GM12878 (cell line): ENCODE data around the gene RSRC1. TPM values are rescaled to one million over a fixed set of nuclear protein-coding genes. Genes with fewer than 3 reads are reported as not detected.

Source experiments
- ATAC-seq: fragments of 200-7000 bp; cut with Tn5 transposase; 3 replicates; pipeline ENCODE4 v1.9.1; 2020; ENCODE audit warnings: mild to moderate bottlenecking, moderate library complexity
- BruUV-seq: library from RNA; stranded (reverse); fragments of 400-500 nt; replicated peaks from 2 replicates; lab custom pipeline; 2021; lab: Mats Ljungman, UMichigan
- CTCF ChIA-PET: fragments of 300-600 bp; sonication (Branson Sonifier 250); formaldehyde crosslinking; extraction: SDS; loops from one replicate; lab custom pipeline; 2021; ENCODE audit warnings: inconsistent platforms; lab: Yijun Ruan, JAX
- POLR2A ChIA-PET: fragments of 350-600 bp; formaldehyde crosslinking; extraction: SDS; loops from one replicate; lab custom pipeline; 2021; ENCODE audit warnings: inconsistent platforms; lab: Charles Lee
- RAD21 ChIA-PET: fragments of 300-600 bp; sonication (Branson Sonifier 250); formaldehyde crosslinking; loops from one replicate; lab custom pipeline; 2023; ENCODE audit warnings: antibody characterized with exemption; ENCODE audit not compliant: unreplicated experiment; lab: Charles Lee
- SMC1A ChIA-PET: fragments of 300-600 bp; sonication (Branson Sonifier 250); formaldehyde crosslinking; loops from one replicate; lab custom pipeline; 2023; ENCODE audit not compliant: unreplicated experiment, uncharacterized antibody; lab: Charles Lee
- DNase-seq: peaks from one replicate; pipeline ENCODE4 v3.0.0-alpha.2; 2011; ENCODE audit warnings: low read depth, low spot score
- FAIRE-seq: peaks from 3 replicates; lab custom pipeline; 2011; peaks lifted over from hg19 to GRCh38; lab: Jason Lieb, UNC
- H2AFZ ChIP-seq: 2 replicates; pipeline ENCODE4 v1.6.0; 2011; ENCODE audit warnings: low read depth, low read length, control low read depth; ENCODE audit not compliant: control insufficient read depth
- H3K27ac ChIP-seq: 2 replicates; pipeline ENCODE4 v1.5.1; 2011; ENCODE audit warnings: control low read depth; ENCODE audit not compliant: control insufficient read depth, insufficient read depth
- H3K27me3 ChIP-seq, 2 experiments: replicated peaks in 1 of 2; 2 replicates each; pipeline versions ENCODE4 v1.6.0 to v1.6.1; 2011; ENCODE audit warnings: low read length in 1 of 2; ENCODE audit not compliant: control insufficient read depth in 2 of 2, insufficient read depth in 2 of 2
- H3K36me3 ChIP-seq, 2 experiments: 2 replicates each; pipeline ENCODE4 v1.5.1; 2011; ENCODE audit warnings: low read length in 1 of 2; ENCODE audit not compliant: control insufficient read depth in 2 of 2, insufficient read depth in 2 of 2
- H3K4me1 ChIP-seq: 2 replicates; pipeline ENCODE4 v1.6.1; 2011; ENCODE audit warnings: mild to moderate bottlenecking, low read length, moderate library complexity, mixed read lengths; ENCODE audit not compliant: control insufficient read depth, insufficient read depth
- H3K4me2 ChIP-seq: 2 replicates; pipeline ENCODE4 v1.6.0; 2011; ENCODE audit warnings: control low read depth; ENCODE audit not compliant: control insufficient read depth, insufficient read depth
- H3K4me3 ChIP-seq: fragments of 200-600 bp; sonication (generic); 2 replicates; pipeline ENCODE4 v1.5.1; 2016
- H3K79me2 ChIP-seq: 2 replicates; pipeline ENCODE4 v1.6.0; 2011; ENCODE audit warnings: low read length; ENCODE audit not compliant: control insufficient read depth, insufficient read depth
- H3K9ac ChIP-seq: 2 replicates; pipeline ENCODE4 v1.8.0; 2011; ENCODE audit warnings: low read length, control low read depth, mixed read lengths; ENCODE audit not compliant: control insufficient read depth, insufficient read depth
- H3K9me3 ChIP-seq: replicated peaks from 3 replicates; pipeline ENCODE4 v1.5.1; 2011; ENCODE audit warnings: mild to moderate bottlenecking, low read length; ENCODE audit not compliant: control insufficient read depth, insufficient read depth
- H4K20me1 ChIP-seq: 2 replicates; pipeline ENCODE4 v1.6.0; 2011; ENCODE audit not compliant: control insufficient read depth, insufficient read depth
- BRCA1 ChIP-seq: IDR thresholded peaks from 2 replicates; pipeline ENCODE4 v1.6.1; 2011; ENCODE audit warnings: low read depth, low read length, improper control_type of control experiment
- CHD1 ChIP-seq: IDR thresholded peaks from 2 replicates; pipeline ENCODE4 v1.6.1; 2012; ENCODE audit warnings: low read depth, low read length, improper control_type of control experiment
- GATAD2B ChIP-seq: fragments of 450-650 bp; conservative IDR thresholded peaks from 2 replicates; pipeline ENCODE4 v1.6.1; 2017; ENCODE audit warnings: low read depth, mild to moderate bottlenecking, moderate library complexity
- JUND ChIP-seq: IDR thresholded peaks from 2 replicates; pipeline ENCODE4 v1.6.1; 2012; ENCODE audit warnings: low read depth, mild to moderate bottlenecking, low read length, improper control_type of control experiment, moderate library complexity
- KLF5 ChIP-seq: fragments of 450-650 bp; IDR thresholded peaks from 2 replicates; pipeline ENCODE4 v1.6.1; 2014; ENCODE audit warnings: mild to moderate bottlenecking; ENCODE audit not compliant: partially characterized antibody
- NFIC ChIP-seq: IDR thresholded peaks from 2 replicates; pipeline ENCODE4 v1.6.1; 2012; ENCODE audit warnings: low read depth, mild to moderate bottlenecking, inconsistent platforms, low read length, moderate library complexity
- NR2C2 ChIP-seq: IDR thresholded peaks from 2 replicates; pipeline ENCODE4 v1.6.1; 2011; ENCODE audit warnings: borderline replicate concordance, low read depth; ENCODE audit not compliant: control insufficient read depth, insufficient read length
- PML ChIP-seq: IDR thresholded peaks from 2 replicates; pipeline ENCODE4 v1.6.1; 2012; ENCODE audit warnings: low read length, inconsistent platforms
- RUNX3 ChIP-seq: IDR thresholded peaks from 2 replicates; pipeline ENCODE4 v1.6.1; 2012; ENCODE audit warnings: low read length, inconsistent platforms
- ZNF274 ChIP-seq: IDR thresholded peaks from one replicate; pipeline ENCODE4 v1.8.0; 2011; ENCODE audit not compliant: insufficient read length, insufficient read depth
- ZZZ3 ChIP-seq: IDR thresholded peaks from 2 replicates; pipeline ENCODE4 v1.6.1; 2011; ENCODE audit warnings: low read depth; ENCODE audit not compliant: control insufficient read depth, insufficient read length
- WGBS: methylation state at CpG from one replicate; pipeline ENCODE4 v1.1.6; 2016; ENCODE audit warnings: low lambda C conversion rate; ENCODE audit not compliant: insufficient replicate concordance, insufficient coverage; ENCODE audit errors: missing lambda C conversion rate; 5-methylcytosine and 5-hydroxymethylcytosine counted together
- in situ Hi-C: fragments of 300-500 bp; cut with MboI; formaldehyde crosslinking; loops from 9 replicates; pipeline ENCODE4 v1.14.3; 2018; ENCODE audit warnings: mixed read lengths
- intact Hi-C: fragments of 100-400 bp; cut with micrococcal nuclease; formaldehyde crosslinking; loops from one replicate; pipeline ENCODE4 v1.14.2; 2022; ENCODE audit not compliant: unreplicated experiment
- polyA plus RNA-seq, 11 experiments: library from polyadenylated mRNA; depleted of rRNA in 4 of 11; unstranded in 6 of 11; stranded (reverse) in 5 of 11; fragments of >200 nt; fragmentation: Nextera tagmentation in 4 of 11; fragmentation: Illumina TruSeq in 1 of 11; extraction: Ambion mirVana in 4 of 11; extraction: Trizol in 1 of 11; gene quantifications; 1 replicate in 1 of 11; 2 replicates in 10 of 11; pipeline versions ENCODE4 v1.2.1 to v1.2.3, GENCODE V29; 2011 to 2016; ENCODE audit warnings: inconsistent platforms in 2 of 11, missing spikeins in 2 of 11, low read depth in 1 of 11
- total RNA-seq, 4 experiments: library from RNA; depleted of rRNA in 3 of 4; stranded (reverse); fragments of >200 nt in 3 of 4; fragmentation: Illumina TruSeq in 1 of 4; extraction: Trizol in 1 of 4; gene quantifications; 2 replicates each; pipeline versions ENCODE4 v1.2.1 to v1.2.3, GENCODE V29; 2013 to 2021
- TF ChIP-seq, protein P1 (sequence below): fragments of 450-650 bp; IDR thresholded peaks from 2 replicates; pipeline ENCODE4 v1.6.1; 2018; ENCODE audit warnings: mild to moderate bottlenecking, low read depth, moderate library complexity; ENCODE audit not compliant: partially characterized antibody
- TF ChIP-seq, protein P2 (sequence below): fragments of 450-650 bp; IDR thresholded peaks from 2 replicates; pipeline ENCODE4 v1.6.1; 2016; ENCODE audit warnings: mild to moderate bottlenecking, moderate library complexity, borderline replicate concordance

RSRC1 gene
- total and polyA plus RNA-seq, 10 of the 15 experiments (the other 5 are each of a cell fraction or from before 2014, with no cell fraction given) = 16.4 to 85.9 (median 42.0) TPM

DNA sequence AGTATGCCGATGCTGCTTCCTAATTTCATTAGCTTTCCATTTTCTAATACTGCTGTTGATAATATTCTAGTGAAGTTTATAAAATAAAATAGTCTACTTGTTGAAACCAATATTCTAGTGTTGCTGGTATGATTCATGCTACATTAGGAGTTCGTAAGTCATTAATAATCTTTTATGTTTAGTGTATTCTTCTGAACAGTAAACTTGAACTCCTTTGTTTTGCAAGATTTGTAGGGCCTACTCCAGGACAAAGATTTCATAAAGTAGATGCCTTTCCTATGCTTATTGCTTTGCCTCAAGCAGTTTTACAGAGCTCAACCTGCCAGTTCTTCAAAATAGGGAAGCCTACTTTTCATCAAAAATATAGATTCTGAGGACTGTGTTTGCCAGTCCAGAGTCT lies 111.5 kb downstream of the RSRC1 start:
- WGBS = 92% methylated on average over 2 of the region's 2 CpGs
- Histone ChIP-seq H3K27me3 (no peaks in the 10 kb centered on the region), H3K36me3 (no peaks in the 10 kb centered on the region), H3K27ac (no peak overlapping the region), H3K4me3 (no peak overlapping the region), H4K20me1 (no peaks in the 10 kb centered on the region), H2AFZ (no peak overlapping the region), H3K9ac (no peak overlapping the region), H3K4me1 (no peaks in the 10 kb centered on the region), H3K9me3 (no peaks in the 10 kb centered on the region), H3K4me2 (no peak overlapping the region), H3K79me2 (no peaks in the 10 kb centered on the region)
- ChIA-PET SMC1A (interaction anchor here (0.7 to 1.0 kb wide), 2 partner anchors 10 to 14 kb away, joined by 3 to 4 read pairs; no protein-coding TSS in a partner anchor), CTCF (no interaction called here), RAD21 (no interaction called here), POLR2A (no interaction called here)
- intact Hi-C loops = no loop called here
- BruUV-seq = no TSS peak
- in situ Hi-C loops = no loop called here
- no peak for DNase-seq
- no peak for ATAC-seq
- TF ChIP-seq, protein P1, sequence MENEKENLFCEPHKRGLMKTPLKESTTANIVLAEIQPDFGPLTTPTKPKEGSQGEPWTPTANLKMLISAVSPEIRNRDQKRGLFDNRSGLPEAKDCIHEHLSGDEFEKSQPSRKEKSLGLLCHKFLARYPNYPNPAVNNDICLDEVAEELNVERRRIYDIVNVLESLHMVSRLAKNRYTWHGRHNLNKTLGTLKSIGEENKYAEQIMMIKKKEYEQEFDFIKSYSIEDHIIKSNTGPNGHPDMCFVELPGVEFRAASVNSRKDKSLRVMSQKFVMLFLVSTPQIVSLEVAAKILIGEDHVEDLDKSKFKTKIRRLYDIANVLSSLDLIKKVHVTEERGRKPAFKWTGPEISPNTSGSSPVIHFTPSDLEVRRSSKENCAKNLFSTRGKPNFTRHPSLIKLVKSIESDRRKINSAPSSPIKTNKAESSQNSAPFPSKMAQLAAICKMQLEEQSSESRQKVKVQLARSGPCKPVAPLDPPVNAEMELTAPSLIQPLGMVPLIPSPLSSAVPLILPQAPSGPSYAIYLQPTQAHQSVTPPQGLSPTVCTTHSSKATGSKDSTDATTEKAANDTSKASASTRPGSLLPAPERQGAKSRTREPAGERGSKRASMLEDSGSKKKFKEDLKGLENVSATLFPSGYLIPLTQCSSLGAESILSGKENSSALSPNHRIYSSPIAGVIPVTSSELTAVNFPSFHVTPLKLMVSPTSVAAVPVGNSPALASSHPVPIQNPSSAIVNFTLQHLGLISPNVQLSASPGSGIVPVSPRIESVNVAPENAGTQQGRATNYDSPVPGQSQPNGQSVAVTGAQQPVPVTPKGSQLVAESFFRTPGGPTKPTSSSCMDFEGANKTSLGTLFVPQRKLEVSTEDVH = no peak
- TF ChIP-seq ZZZ3 (no peak), NR2C2 (no peak), CHD1 (no peak)
- no peak for FAIRE-seq

DNA sequence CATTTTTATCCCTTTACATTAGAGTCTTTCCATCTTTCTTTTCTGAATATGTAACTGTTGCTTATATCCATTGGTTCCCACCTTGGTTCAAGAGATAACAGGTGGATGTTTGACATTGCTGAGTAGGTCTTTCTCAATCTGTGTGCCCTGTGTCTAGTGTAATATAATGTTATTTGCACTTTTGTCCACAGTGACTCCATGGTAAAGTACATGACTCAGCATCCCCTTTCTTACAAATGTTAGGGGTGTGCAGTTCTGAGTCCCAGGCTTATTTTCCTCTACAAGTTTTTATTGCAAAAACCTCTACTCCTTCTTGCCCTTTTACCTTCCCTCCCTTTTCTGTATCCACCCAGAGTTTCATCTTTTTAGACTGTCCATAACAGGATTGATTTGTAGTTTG lies 116.5 kb downstream of the RSRC1 start:
- FAIRE-seq (no peak), ATAC-seq (no peak)
- intact Hi-C loops = no loop called here

More for the DNA sequence above, 116.5 kb downstream of the RSRC1 start:
- Histone ChIP-seq H3K36me3 (no peaks in the 10 kb centered on the region), H3K27ac (no peak overlapping the region), H3K27me3 (no peaks in the 10 kb centered on the region), H3K4me1 (no peaks in the 10 kb centered on the region), H3K4me3 (no peak overlapping the region), H3K79me2 (no peaks in the 10 kb centered on the region), H3K9me3 (no peaks in the 10 kb centered on the region), H3K4me2 (no peak overlapping the region), H2AFZ (no peak overlapping the region), H4K20me1 (no peaks in the 10 kb centered on the region), H3K9ac (no peak overlapping the region)
- ChIA-PET SMC1A (no interaction called here), RAD21 (no interaction called here), CTCF (no interaction called here), POLR2A (no interaction called here)
- TF ChIP-seq JUND = no peak
- no peak for TF ChIP-seq GATAD2B
- no peak for TF ChIP-seq NR2C2
- TF ChIP-seq RUNX3 = no peak
- TF ChIP-seq NFIC = no peak
- TF ChIP-seq ZNF274 = no peak
- no peak for TF ChIP-seq BRCA1
- TF ChIP-seq, protein P2, sequence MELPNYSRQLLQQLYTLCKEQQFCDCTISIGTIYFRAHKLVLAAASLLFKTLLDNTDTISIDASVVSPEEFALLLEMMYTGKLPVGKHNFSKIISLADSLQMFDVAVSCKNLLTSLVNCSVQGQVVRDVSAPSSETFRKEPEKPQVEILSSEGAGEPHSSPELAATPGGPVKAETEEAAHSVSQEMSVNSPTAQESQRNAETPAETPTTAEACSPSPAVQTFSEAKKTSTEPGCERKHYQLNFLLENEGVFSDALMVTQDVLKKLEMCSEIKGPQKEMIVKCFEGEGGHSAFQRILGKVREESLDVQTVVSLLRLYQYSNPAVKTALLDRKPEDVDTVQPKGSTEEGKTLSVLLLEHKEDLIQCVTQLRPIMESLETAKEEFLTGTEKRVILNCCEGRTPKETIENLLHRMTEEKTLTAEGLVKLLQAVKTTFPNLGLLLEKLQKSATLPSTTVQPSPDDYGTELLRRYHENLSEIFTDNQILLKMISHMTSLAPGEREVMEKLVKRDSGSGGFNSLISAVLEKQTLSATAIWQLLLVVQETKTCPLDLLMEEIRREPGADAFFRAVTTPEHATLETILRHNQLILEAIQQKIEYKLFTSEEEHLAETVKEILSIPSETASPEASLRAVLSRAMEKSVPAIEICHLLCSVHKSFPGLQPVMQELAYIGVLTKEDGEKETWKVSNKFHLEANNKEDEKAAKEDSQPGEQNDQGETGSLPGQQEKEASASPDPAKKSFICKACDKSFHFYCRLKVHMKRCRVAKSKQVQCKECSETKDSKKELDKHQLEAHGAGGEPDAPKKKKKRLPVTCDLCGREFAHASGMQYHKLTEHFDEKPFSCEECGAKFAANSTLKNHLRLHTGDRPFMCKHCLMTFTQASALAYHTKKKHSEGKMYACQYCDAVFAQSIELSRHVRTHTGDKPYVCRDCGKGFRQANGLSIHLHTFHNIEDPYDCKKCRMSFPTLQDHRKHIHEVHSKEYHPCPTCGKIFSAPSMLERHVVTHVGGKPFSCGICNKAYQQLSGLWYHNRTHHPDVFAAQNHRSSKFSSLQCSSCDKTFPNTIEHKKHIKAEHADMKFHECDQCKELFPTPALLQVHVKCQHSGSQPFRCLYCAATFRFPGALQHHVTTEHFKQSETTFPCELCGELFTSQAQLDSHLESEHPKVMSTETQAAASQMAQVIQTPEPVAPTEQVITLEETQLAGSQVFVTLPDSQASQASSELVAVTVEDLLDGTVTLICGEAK = no peak
- no peak for TF ChIP-seq KLF5
- TF ChIP-seq PML = no peak
- BruUV-seq = no TSS peak
- in situ Hi-C loops = no loop called here
- no peak for DNase-seq
